Measurements from ENCODE around the gene FHIP1A.

FHIP1A gene

GRCh38 chr4:151418385-151418784 lies 9.4 kb downstream of the FHIP1A start:
- no peak for DNase-seq (ENCODE audit: low spot score)

GRCh38 chr4:151418856-151419255 lies 9.9 kb downstream of the FHIP1A start:
- DNase-seq (ENCODE audit: low spot score): no peak

- DNase-seq (ENCODE audit: low spot score): no peak
Observed at GRCh38 chr4:151420250-151420807, 11.4 kb downstream of the FHIP1A start.

- DNase-seq (ENCODE audit: low spot score): no peak
Observed at GRCh38 chr4:151422854-151423253, 13.9 kb downstream of the FHIP1A start.

- DNase-seq (ENCODE audit: low spot score): no peak
Observed at GRCh38 chr4:151426513-151426912, 17.5 kb downstream of the FHIP1A start.

GRCh38 chr4:151427266-151427665 lies 18.3 kb downstream of the FHIP1A start:
- DNase-seq (ENCODE audit: low spot score): no peak

- no peak for DNase-seq (ENCODE audit: low spot score)
Observed at GRCh38 chr4:151428346-151428745, 19.4 kb downstream of the FHIP1A start.

- DNase-seq (ENCODE audit: low spot score): no peak
Observed at GRCh38 chr4:151429957-151430570, 21.1 kb downstream of the FHIP1A start.

GRCh38 chr4:151430740-151431457 lies 21.9 kb downstream of the FHIP1A start:
- DNase-seq (ENCODE audit: low spot score): no peak

GRCh38 chr4:151431728-151432127 lies 22.8 kb downstream of the FHIP1A start:
- no peak for DNase-seq (ENCODE audit: low spot score)

GRCh38 chr4:151432654-151433053 lies 23.7 kb downstream of the FHIP1A start:
- no peak for DNase-seq (ENCODE audit: low spot score)

- DNase-seq (ENCODE audit: low spot score): no peak
Observed at GRCh38 chr4:151434183-151434860, 25.3 kb downstream of the FHIP1A start.

GRCh38 chr4:151436093-151436518 lies 27.1 kb downstream of the FHIP1A start:
- DNase-seq (ENCODE audit: low spot score): no peak

GRCh38 chr4:151437505-151437904 lies 28.5 kb downstream of the FHIP1A start:
- DNase-seq (ENCODE audit: low spot score): no peak

GRCh38 chr4:151438154-151438553 lies 29.2 kb downstream of the FHIP1A start:
- no peak for DNase-seq (ENCODE audit: low spot score)

GRCh38 chr4:151439320-151439719 lies 30.3 kb downstream of the FHIP1A start:
- DNase-seq (ENCODE audit: low spot score): no peak

- DNase-seq (ENCODE audit: low spot score): no peak
Observed at GRCh38 chr4:151442002-151442401, 33.0 kb downstream of the FHIP1A start.

- no peak for DNase-seq (ENCODE audit: low spot score)
Observed at GRCh38 chr4:151443247-151443646, 34.3 kb downstream of the FHIP1A start.

- no peak for DNase-seq (ENCODE audit: low spot score)
Observed at GRCh38 chr4:151443752-151444151, 34.8 kb downstream of the FHIP1A start.

- no peak for DNase-seq (ENCODE audit: low spot score)
Observed at GRCh38 chr4:151446208-151446607, 37.2 kb downstream of the FHIP1A start.

GRCh38 chr4:151454513-151454912 lies 45.5 kb downstream of the FHIP1A start:
- DNase-seq (ENCODE audit: low spot score): no peak

GRCh38 chr4:151455212-151455611 lies 46.2 kb downstream of the FHIP1A start:
- no peak for DNase-seq (ENCODE audit: low spot score)

GRCh38 chr4:151458148-151458547 lies 49.2 kb downstream of the FHIP1A start:
- DNase-seq (ENCODE audit: low spot score): no peak

Measured in Ammon's horn (tissue), 1 donor.